ENCODE results near the gene SLC2A4. TPM values are rescaled to one million over a fixed set of nuclear protein-coding genes. Genes with fewer than 3 reads are reported as not detected.

Gene SLC2A4
- 1 to 10 TPM; 1.8 to 2.9 (median 2.5) TPM for polyA plus RNA-seq (ENCODE audit: insufficient read length in 4 of 4)

DNA sequence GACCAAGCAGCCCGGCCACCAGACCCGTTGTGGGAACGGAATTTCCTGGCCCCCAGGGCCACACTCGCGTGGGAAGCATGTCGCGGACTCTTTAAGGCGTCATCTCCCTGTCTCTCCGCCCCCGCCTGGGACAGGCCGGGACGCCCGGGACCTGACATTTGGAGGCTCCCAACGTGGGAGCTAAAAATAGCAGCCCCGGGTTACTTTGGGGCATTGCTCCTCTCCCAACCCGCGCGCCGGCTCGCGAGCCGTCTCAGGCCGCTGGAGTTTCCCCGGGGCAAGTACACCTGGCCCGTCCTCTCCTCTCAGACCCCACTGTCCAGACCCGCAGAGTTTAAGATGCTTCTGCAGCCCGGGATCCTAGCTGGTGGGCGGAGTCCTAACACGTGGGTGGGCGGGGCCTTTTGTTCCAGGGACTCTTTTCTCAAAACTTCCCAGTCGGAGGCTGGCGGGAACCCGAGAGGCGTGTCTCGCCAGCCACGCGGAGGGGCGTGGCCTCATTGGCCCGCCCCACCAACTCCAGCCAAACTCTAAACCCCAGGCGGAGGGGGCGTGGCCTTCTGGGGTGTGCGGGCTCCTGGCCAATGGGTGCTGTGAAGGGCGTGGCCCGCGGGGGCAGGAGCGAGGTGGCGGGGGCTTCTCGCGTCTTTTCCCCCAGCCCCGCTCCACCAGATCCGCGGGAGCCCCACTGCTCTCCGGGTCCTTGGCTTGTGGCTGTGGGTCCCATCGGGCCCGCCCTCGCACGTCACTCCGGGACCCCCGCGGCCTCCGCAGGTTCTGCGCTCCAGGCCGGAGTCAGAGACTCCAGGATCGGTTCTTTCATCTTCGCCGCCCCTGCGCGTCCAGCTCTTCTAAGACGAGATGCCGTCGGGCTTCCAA lies at the start of gene SLC2A4:
Gene SLC2A4 (plus strand): TSS at position 645 of the 879 bp plus-strand sequence. CDS start 217 bp downstream, at position 862.
- peak; percentile 91 to 94 (median 92) for DNase-seq (ENCODE audit: low read depth in 4 of 4, low spot score in 3 of 4)

- no peak for DNase-seq (ENCODE audit: low read depth in 4 of 4, low spot score in 3 of 4)
Observed at GRCh38 chr17:7232114-7232513, 49.4 kb upstream of the SLC2A4 start.

- DNase-seq (ENCODE audit: low read depth in 4 of 4, low spot score in 3 of 4): no peak
Observed at GRCh38 chr17:7233701-7234082, 47.8 kb upstream of the SLC2A4 start.

DNA sequence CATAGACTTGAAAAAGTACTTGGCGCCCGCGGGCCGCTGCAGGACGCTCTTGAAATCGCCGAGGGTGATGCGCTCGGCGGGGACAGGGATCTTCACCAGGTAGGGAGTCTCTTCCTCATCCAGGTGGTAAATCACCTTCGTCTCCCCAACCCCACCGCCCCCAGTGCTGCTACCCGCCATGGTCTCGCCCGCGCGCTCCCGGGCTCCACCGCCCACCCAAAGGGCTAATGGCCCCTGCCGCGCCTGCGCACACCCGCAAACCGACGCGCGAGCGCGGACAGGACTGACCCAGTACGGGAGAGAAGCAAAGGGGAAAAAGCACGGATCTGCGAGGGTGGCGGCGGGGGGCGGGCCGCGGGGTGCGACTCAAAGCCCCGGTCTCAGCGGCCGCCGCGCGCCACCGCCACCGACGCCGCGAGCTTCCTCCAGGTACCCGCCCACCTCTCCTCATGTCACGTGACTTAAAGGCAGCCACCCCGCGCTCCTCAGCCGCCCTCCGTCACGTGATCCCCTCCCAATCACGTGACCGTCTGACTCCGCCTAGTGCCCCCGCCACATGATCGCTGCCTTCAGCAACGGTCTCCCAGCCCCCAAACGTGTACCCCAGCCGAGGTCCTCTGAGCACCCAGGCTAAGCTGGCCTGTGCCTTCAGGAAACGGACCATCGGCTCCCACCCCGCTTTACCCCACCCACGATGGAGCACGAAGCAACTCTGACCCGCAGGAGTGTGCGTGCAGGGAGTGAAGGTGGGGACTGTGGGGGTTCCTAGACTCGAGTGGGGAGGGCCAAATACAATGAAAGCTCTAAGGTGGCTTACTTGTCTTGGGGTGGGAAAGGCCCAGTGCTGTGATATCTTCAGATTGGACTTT lies 47.2 kb upstream of the SLC2A4 start, which contains the start of gene DVL2:
Gene DVL2 (minus strand): TSS at position 435 of the 869 bp plus-strand sequence. CDS start 255 bp downstream, at position 180.
- peak in 3 of 4 donors; percentile 88 to 90 (median 89) for DNase-seq (ENCODE audit: low read depth in 4 of 4, low spot score in 3 of 4)

DNA sequence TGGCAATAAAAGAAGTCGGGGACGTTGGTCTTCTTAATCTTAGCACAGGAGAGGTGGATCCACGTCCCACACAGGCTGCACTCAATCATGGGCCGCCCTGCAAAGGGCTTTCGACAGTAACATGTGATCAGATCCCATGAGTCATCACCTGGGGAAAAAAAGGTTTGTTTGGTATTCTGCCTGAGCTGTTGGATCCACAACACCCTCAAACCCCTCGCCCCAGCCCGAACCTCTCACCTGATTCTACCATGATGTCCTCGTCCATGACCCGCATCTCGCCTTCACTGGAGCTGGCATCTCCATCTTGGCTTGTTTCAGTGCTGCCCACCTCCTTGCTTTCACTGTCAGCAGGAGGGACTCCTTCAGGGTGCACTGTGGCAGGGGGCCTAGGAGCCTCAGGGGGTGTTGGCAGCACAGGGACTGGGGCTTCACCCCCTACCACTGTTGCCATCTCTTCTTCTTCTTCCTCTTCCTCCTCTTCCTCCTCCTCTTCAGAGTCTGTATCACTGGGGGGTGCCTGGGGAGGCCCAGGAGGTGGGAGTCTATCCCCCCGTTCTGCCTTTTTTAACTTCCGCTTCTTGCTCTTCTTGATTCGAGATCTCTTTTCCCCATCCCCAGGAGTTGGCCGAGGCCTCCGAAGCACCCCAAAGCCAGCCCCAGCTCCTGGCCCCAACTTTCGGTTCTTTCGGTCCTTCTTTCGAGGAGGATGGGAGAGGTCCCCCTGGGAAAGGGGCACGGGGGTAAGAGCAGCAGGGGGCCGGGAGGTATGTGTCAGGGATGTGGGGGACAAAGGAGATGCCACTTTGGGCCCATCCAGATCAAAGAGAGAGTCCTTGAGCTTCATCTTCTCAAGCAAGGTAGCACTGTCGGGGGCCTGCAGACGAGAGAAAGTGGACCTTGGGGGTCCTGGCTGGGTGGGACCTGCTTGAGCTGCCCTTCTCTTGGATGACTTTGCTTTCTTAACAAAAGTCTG lies 45.5 kb upstream of the SLC2A4 start:
- no peak for DNase-seq (ENCODE audit: low read depth in 4 of 4, low spot score in 3 of 4)

GRCh38 chr17:7236808-7237207 lies 44.7 kb upstream of the SLC2A4 start:
- no peak for DNase-seq (ENCODE audit: low read depth in 4 of 4, low spot score in 3 of 4)

GRCh38 chr17:7237266-7237760 lies 44.2 kb upstream of the SLC2A4 start:
- no peak for DNase-seq (ENCODE audit: low read depth in 4 of 4, low spot score in 3 of 4)

GRCh38 chr17:7237761-7238419 lies 43.6 kb upstream of the SLC2A4 start:
- DNase-seq (ENCODE audit: low read depth in 4 of 4, low spot score in 3 of 4): no peak

- DNase-seq (ENCODE audit: low read depth in 4 of 4, low spot score in 3 of 4): no peak
Observed at GRCh38 chr17:7238420-7239090, 43.0 kb upstream of the SLC2A4 start.

GRCh38 chr17:7239091-7240027 lies 42.2 kb upstream of the SLC2A4 start, which contains the start of gene PHF23:
Gene PHF23 (minus strand): TSS chr17:7239457. CDS start chr17:7239279, 178 bp downstream.
- peak; percentile 98 to 99 (median 99) for DNase-seq (ENCODE audit: low read depth in 4 of 4, low spot score in 3 of 4)

GRCh38 chr17:7240375-7240774 lies 41.1 kb upstream of the SLC2A4 start:
- no peak for DNase-seq (ENCODE audit: low read depth in 4 of 4, low spot score in 3 of 4)

DNA sequence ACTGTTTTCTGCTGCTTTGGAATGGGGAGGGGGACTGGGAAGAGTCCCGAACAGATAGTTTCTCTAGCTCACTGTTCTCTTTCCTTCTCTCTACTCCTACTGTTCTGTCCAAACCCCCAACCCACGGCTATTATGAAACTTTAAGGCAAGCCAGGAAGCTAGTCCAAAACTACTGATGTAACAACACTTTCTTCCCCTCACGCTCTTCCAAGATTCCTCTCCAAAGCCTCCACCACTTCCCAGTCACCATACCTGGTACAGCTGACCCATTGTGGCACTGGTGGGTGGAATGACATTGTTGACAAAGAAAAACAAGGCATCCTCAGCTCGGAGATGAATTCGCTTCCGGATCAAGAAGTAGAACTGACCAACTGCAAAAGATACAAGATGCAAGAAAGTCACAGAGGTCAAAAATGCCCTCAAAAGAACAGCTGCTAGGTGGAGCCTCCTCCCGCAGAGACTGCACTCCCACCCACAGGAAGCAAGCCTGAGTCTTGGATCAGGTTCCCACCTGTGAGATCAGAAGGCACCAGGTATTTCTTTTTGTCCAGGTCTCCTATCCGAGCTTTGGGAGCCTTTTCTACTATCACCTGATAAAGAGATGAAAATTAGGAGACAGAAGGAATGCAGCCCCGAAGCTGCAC lies 40.3 kb upstream of the SLC2A4 start:
- DNase-seq (ENCODE audit: low read depth in 4 of 4, low spot score in 3 of 4): no peak

DNA sequence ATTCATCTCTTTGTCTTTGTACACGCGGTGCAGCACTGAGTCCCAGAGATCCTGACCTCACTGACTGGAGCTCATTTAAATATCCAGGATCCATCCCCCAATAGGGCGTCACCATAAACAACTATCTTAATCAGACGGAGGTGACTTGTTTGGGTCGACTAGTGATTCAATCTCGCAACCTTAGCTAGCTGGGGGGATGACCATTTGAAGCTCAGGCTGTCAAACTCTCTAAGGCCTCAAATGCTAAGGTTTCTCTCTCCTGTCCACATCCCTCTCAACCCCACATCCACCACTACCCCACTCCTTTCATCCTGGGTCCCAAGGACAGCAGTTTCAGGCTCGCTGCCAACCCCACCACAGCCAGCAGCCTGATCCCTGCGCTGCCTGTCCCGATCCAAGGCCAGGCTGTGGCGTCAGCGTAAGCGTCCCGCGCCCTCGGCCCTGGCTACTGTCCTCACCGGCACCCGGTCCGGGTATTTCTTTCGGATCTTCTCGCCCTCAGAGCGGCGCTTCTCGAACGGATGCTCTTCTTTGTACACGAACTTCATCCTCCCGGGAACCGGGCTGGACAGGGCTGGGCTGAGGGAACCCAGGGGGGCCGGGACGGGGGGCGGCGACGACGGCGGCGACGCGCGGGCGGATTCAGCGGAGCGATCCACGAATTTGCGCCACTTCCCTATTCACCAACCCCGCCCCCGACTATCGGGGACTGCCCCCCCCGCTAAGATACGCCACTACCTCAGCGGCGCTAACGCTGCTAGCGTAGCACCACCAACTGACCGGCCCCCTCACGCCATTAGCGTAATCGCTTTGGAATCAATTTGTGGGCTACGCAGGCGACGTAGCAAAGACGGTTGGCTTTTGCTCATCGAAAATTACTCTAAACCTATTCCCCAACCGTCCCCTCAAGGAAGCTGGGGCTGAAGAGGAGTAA lies 39.5 kb upstream of the SLC2A4 start, which contains the start of gene GABARAP:
Gene GABARAP (minus strand): TSS at position 667 of the 934 bp plus-strand sequence. CDS start 119 bp downstream, at position 548.
- DNase-seq (ENCODE audit: low read depth in 4 of 4, low spot score in 3 of 4): peak; percentile 89 to 99 (median 93)

- DNase-seq (ENCODE audit: low read depth in 4 of 4, low spot score in 3 of 4): peak; percentile 94 to 97 (median 96)
Observed at GRCh38 chr17:7242717-7243452, 38.6 kb upstream of the SLC2A4 start.

GRCh38 chr17:7243453-7243729 lies 38.1 kb upstream of the SLC2A4 start:
- DNase-seq (ENCODE audit: low read depth in 4 of 4, low spot score in 3 of 4): no peak
